HEK293 (cell line): ENCODE results near the gene FTO.

Experiments used
- CTCF ChIA-PET: fragments of 350-600 bp; formaldehyde crosslinking; extraction: SDS; loops from one replicate; lab custom pipeline; 2021; ENCODE audit warnings: antibody characterized with exemption; lab: Yijun Ruan, JAX
- POLR2A ChIA-PET: fragments of 300-600 bp; formaldehyde crosslinking; extraction: SDS; loops from one replicate; lab custom pipeline; 2020; ENCODE audit warnings: antibody characterized with exemption, inconsistent platforms; lab: Yijun Ruan, JAX
- H3K27ac ChIP-seq: fragments of 200-500 bp; sonication (Bioruptor generic); 2 replicates; pipeline ENCODE4 v1.5.1; 2014; ENCODE audit warnings: low read depth, low read length, control low read depth, inconsistent platforms; ENCODE audit errors: extremely low read depth
- H3K36me3 ChIP-seq, 2 experiments: fragments of 200-500 bp in 1 of 2; sonication (Bioruptor generic) in 1 of 2; 1 replicate in 1 of 2; 2 replicates in 1 of 2; pipeline ENCODE4 v1.5.1; 2014 to 2017; ENCODE audit warnings: inconsistent platforms in 2 of 2, low read length in 2 of 2; ENCODE audit not compliant: control insufficient read depth in 2 of 2, insufficient read depth in 1 of 2
- H3K4me1 ChIP-seq: fragments of 200-500 bp; sonication (Bioruptor generic); 2 replicates; pipeline ENCODE4 v1.5.1; 2014; ENCODE audit warnings: mild to moderate bottlenecking, low read length, inconsistent platforms; ENCODE audit not compliant: control insufficient read depth, insufficient read depth
- H3K4me3 ChIP-seq: 2 replicates; pipeline ENCODE4 v1.5.1; 2011; ENCODE audit warnings: low read depth, mild to moderate bottlenecking, control low read depth, low read length, moderate library complexity
- H3K9me3 ChIP-seq: fragments of 200-500 bp; sonication (Bioruptor generic); 2 replicates; pipeline ENCODE4 v1.5.1; 2014; ENCODE audit warnings: low read depth, low read length, inconsistent platforms; ENCODE audit not compliant: control insufficient read depth, insufficient read depth
- REPIN1 ChIP-seq: fragments of 450-650 bp; formaldehyde crosslinking; IDR thresholded peaks from 2 replicates; pipeline ENCODE4 v1.5.1; 2017; ENCODE audit warnings: missing biosample characterization, missing genetic modification characterization, low read depth
- SCRT1 ChIP-seq: fragments of 450-650 bp; formaldehyde crosslinking; IDR thresholded peaks from 2 replicates; pipeline ENCODE4 v1.5.1; 2016; ENCODE audit warnings: missing biosample characterization, missing genetic modification characterization, borderline replicate concordance
- SP3 ChIP-seq: fragments of 450-650 bp; formaldehyde crosslinking; IDR thresholded peaks from 2 replicates; pipeline ENCODE4 v1.5.1; 2016; ENCODE audit warnings: missing biosample characterization, missing genetic modification characterization
- SP7 ChIP-seq: fragments of 450-650 bp; formaldehyde crosslinking; IDR thresholded peaks from 2 replicates; pipeline ENCODE4 v1.5.1; 2016; ENCODE audit warnings: missing biosample characterization, missing genetic modification characterization
- ZBTB1 ChIP-seq: fragments of 450-650 bp; formaldehyde crosslinking; IDR thresholded peaks from 2 replicates; pipeline ENCODE4 v1.5.1; 2016; ENCODE audit warnings: missing biosample characterization, missing genetic modification characterization
- ZBTB8A ChIP-seq: fragments of 450-650 bp; formaldehyde crosslinking; IDR thresholded peaks from 2 replicates; pipeline ENCODE4 v1.5.1; 2016; ENCODE audit warnings: missing biosample characterization, missing genetic modification characterization
- ZNF2 ChIP-seq: fragments of 450-650 bp; formaldehyde crosslinking; IDR thresholded peaks from 2 replicates; pipeline ENCODE4 v1.5.1; 2016; ENCODE audit warnings: missing biosample characterization, missing genetic modification characterization
- ZNF23 ChIP-seq: fragments of 450-650 bp; formaldehyde crosslinking; IDR thresholded peaks from 2 replicates; pipeline ENCODE4 v1.5.1; 2016; ENCODE audit warnings: missing biosample characterization, missing genetic modification characterization, borderline replicate concordance
- ZNF266 ChIP-seq: fragments of 450-650 bp; formaldehyde crosslinking; IDR thresholded peaks from 2 replicates; pipeline ENCODE4 v1.5.1; 2016; ENCODE audit warnings: missing biosample characterization, missing genetic modification characterization, low read depth
- ZNF324 ChIP-seq: fragments of 450-650 bp; formaldehyde crosslinking; IDR thresholded peaks from 2 replicates; pipeline ENCODE4 v1.5.1; 2016; ENCODE audit warnings: missing biosample characterization, missing genetic modification characterization
- ZNF366 ChIP-seq: fragments of 450-650 bp; formaldehyde crosslinking; conservative IDR thresholded peaks from 2 replicates; pipeline ENCODE4 v1.5.1; 2016; ENCODE audit warnings: missing biosample characterization, missing genetic modification characterization
- ZNF37A ChIP-seq: fragments of 450-650 bp; IDR thresholded peaks from 2 replicates; pipeline ENCODE4 v1.5.1; 2018; ENCODE audit warnings: missing biosample characterization, missing genetic modification characterization
- ZNF433 ChIP-seq: fragments of 450-650 bp; formaldehyde crosslinking; IDR thresholded peaks from 2 replicates; pipeline ENCODE4 v1.5.1; 2016; ENCODE audit warnings: missing biosample characterization, missing genetic modification characterization, low read depth
- ZNF473 ChIP-seq: fragments of 450-650 bp; formaldehyde crosslinking; IDR thresholded peaks from 2 replicates; pipeline ENCODE4 v1.5.1; 2017; ENCODE audit warnings: missing biosample characterization, missing genetic modification characterization
- ZNF510 ChIP-seq: fragments of 450-650 bp; formaldehyde crosslinking; IDR thresholded peaks from 2 replicates; pipeline ENCODE4 v1.5.1; 2018; ENCODE audit warnings: mild to moderate bottlenecking, missing genetic modification characterization, missing biosample characterization; ENCODE audit not compliant: insufficient replicate concordance
- ZNF624 ChIP-seq: fragments of 450-650 bp; formaldehyde crosslinking; IDR thresholded peaks from 2 replicates; pipeline ENCODE4 v1.5.1; 2017; ENCODE audit warnings: missing biosample characterization, missing genetic modification characterization
- ZNF747 ChIP-seq: fragments of 450-650 bp; formaldehyde crosslinking; IDR thresholded peaks from 2 replicates; pipeline ENCODE4 v1.5.1; 2016; ENCODE audit warnings: missing biosample characterization, missing genetic modification characterization
- ZSCAN16 ChIP-seq: fragments of 450-650 bp; formaldehyde crosslinking; IDR thresholded peaks from 2 replicates; pipeline ENCODE4 v1.5.1; 2016; ENCODE audit warnings: missing biosample characterization, missing genetic modification characterization
- TF ChIP-seq, protein P1 (sequence below): fragments of 450-650 bp; formaldehyde crosslinking; IDR thresholded peaks from 2 replicates; pipeline ENCODE4 v1.5.1; 2017; ENCODE audit warnings: missing biosample characterization, missing genetic modification characterization
- TF ChIP-seq, protein P2 (sequence below): fragments of 450-650 bp; formaldehyde crosslinking; IDR thresholded peaks from 2 replicates; pipeline ENCODE4 v1.5.1; 2016; ENCODE audit warnings: missing biosample characterization, missing genetic modification characterization, borderline replicate concordance
- TF ChIP-seq, protein P3 (sequence below): fragments of 450-650 bp; formaldehyde crosslinking; IDR thresholded peaks from 2 replicates; pipeline ENCODE4 v1.5.1; 2017; ENCODE audit warnings: missing biosample characterization, missing genetic modification characterization

The FTO gene

DNA sequence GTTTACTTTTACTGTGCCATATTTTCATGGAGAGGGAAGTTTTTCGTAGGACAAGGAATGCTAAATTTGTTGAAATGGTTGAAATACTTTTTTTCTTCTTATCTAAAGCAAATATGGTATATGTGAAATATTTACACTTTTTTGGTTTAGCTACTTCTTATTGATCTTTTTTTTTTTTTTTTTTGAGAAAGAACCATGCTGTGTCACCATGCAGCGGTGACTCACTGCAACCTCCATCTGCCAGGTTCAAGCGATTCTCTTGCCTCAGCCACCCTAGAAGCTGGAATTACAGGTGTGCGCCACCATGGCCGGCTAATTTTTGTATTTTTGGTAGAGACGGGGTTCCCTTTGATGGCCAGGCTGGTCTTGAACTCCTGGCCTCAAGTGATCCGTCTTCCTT is 100.5 kb downstream of the FTO start (continued):
- TF ChIP-seq ZNF510 (no peak), REPIN1 (tag by site-specific recombination) (no peak), ZNF433 (no peak), ZSCAN16 (tag by site-specific recombination) (no peak), ZNF473 (tag by site-specific recombination) (no peak)

DNA sequence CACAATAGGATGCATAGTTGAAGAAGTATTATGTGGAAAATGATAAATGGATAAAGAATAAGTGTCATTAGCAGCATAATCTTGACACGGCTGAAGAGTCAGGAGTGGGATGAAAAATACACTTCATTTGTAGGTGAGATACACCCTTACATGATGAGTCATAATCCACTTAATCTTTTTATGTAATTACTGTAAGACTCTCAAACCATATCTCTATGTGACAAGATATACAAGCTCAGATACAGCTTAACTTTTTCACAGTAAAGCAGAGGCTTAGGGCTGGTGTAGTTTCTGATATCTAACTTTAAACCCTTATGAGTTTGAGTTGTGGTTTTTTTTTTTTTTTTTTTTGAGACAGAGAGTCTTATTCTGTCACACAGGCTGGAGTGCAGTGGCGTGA is 101.2 kb downstream of the FTO start:
- Histone ChIP-seq H3K36me3 (no peaks in the 10 kb centered on the region), H3K27ac (no peak overlapping the region), H3K4me3 (no peak overlapping the region), H3K4me1 (peaks cover 25% of the 10 kb centered on the region), H3K9me3 (no peaks in the 10 kb centered on the region)
- TF ChIP-seq, protein P1, sequence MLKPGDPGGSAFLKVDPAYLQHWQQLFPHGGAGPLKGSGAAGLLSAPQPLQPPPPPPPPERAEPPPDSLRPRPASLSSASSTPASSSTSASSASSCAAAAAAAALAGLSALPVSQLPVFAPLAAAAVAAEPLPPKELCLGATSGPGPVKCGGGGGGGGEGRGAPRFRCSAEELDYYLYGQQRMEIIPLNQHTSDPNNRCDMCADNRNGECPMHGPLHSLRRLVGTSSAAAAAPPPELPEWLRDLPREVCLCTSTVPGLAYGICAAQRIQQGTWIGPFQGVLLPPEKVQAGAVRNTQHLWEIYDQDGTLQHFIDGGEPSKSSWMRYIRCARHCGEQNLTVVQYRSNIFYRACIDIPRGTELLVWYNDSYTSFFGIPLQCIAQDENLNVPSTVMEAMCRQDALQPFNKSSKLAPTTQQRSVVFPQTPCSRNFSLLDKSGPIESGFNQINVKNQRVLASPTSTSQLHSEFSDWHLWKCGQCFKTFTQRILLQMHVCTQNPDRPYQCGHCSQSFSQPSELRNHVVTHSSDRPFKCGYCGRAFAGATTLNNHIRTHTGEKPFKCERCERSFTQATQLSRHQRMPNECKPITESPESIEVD (tag by site-specific recombination), result peak; percentile 26
- 0 out of 2 replicates have a peak, but pooled peaks have one; percentile 12 for TF ChIP-seq SP7 (tag by site-specific recombination)
- no peak for TF ChIP-seq SP3
- ChIA-PET POLR2A (no interaction called here), CTCF (no interaction called here)

DNA sequence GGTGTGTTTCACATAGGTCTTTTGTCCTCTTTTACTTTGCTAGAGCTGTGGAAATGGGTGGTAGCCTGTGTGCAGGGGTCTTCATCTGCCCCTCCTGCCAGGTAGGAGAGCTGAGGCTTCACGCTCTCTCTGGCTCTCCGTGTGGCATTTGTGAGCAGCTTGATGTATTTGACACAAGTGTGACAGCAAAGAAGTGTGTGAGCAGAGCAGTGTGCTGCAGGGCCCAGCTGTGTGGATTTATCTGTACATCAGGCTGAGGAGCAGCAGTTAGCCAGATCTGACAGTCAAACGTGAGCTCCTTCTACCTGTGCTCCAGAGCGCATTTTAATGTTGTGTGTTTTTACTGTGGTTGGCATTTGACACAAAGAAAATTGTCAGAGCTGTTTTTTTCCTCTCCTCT is 101.8 kb downstream of the FTO start:
- Histone ChIP-seq H3K36me3 (no peaks in the 10 kb centered on the region), H3K4me3 (no peak overlapping the region), H3K9me3 (no peaks in the 10 kb centered on the region), H3K27ac (no peak overlapping the region), H3K4me1 (peaks cover 25% of the 10 kb centered on the region)
- ChIA-PET POLR2A (no interaction called here), CTCF (interaction anchor here (1.2 kb wide), 1 partner anchor 33 kb away, joined by 3 read pairs; no protein-coding TSS in a partner anchor)
- TF ChIP-seq, protein P2, sequence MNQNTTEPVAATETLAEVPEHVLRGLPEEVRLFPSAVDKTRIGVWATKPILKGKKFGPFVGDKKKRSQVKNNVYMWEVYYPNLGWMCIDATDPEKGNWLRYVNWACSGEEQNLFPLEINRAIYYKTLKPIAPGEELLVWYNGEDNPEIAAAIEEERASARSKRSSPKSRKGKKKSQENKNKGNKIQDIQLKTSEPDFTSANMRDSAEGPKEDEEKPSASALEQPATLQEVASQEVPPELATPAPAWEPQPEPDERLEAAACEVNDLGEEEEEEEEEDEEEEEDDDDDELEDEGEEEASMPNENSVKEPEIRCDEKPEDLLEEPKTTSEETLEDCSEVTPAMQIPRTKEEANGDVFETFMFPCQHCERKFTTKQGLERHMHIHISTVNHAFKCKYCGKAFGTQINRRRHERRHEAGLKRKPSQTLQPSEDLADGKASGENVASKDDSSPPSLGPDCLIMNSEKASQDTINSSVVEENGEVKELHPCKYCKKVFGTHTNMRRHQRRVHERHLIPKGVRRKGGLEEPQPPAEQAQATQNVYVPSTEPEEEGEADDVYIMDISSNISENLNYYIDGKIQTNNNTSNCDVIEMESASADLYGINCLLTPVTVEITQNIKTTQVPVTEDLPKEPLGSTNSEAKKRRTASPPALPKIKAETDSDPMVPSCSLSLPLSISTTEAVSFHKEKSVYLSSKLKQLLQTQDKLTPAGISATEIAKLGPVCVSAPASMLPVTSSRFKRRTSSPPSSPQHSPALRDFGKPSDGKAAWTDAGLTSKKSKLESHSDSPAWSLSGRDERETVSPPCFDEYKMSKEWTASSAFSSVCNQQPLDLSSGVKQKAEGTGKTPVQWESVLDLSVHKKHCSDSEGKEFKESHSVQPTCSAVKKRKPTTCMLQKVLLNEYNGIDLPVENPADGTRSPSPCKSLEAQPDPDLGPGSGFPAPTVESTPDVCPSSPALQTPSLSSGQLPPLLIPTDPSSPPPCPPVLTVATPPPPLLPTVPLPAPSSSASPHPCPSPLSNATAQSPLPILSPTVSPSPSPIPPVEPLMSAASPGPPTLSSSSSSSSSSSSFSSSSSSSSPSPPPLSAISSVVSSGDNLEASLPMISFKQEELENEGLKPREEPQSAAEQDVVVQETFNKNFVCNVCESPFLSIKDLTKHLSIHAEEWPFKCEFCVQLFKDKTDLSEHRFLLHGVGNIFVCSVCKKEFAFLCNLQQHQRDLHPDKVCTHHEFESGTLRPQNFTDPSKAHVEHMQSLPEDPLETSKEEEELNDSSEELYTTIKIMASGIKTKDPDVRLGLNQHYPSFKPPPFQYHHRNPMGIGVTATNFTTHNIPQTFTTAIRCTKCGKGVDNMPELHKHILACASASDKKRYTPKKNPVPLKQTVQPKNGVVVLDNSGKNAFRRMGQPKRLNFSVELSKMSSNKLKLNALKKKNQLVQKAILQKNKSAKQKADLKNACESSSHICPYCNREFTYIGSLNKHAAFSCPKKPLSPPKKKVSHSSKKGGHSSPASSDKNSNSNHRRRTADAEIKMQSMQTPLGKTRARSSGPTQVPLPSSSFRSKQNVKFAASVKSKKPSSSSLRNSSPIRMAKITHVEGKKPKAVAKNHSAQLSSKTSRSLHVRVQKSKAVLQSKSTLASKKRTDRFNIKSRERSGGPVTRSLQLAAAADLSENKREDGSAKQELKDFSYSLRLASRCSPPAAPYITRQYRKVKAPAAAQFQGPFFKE (tag by site-specific recombination), result no peak
- no peak for TF ChIP-seq ZNF37A (tag by site-specific recombination)
- no peak for TF ChIP-seq ZNF2
- TF ChIP-seq, protein P3, sequence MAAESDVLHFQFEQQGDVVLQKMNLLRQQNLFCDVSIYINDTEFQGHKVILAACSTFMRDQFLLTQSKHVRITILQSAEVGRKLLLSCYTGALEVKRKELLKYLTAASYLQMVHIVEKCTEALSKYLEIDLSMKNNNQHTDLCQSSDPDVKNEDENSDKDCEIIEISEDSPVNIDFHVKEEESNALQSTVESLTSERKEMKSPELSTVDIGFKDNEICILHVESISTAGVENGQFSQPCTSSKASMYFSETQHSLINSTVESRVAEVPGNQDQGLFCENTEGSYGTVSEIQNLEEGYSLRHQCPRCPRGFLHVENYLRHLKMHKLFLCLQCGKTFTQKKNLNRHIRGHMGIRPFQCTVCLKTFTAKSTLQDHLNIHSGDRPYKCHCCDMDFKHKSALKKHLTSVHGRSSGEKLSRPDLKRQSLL (tag by site-specific recombination), result no peak
- no peak for TF ChIP-seq ZNF324
- TF ChIP-seq ZNF366, result no peak
- no peak for TF ChIP-seq ZBTB8A (tag by site-specific recombination)
- no peak for TF ChIP-seq ZNF23
- TF ChIP-seq ZNF747 (tag by site-specific recombination), result no peak
- no peak for TF ChIP-seq SCRT1 (tag by site-specific recombination)
- no peak for TF ChIP-seq ZBTB1 (tag by site-specific recombination)
- no peak for TF ChIP-seq ZNF266
- no peak for TF ChIP-seq ZNF624
